Hypothalamus (tissue), 51 donors: ENCODE results near the gene ARTN.

Experiments
- DNase-seq, 51 donors: peaks; one replicate each; lab custom pipeline; 2025; lab: John Stamatoyannopoulos, UW

The ARTN gene

GRCh38 chr1:43981135-43981491 is 47.5 kb downstream of the ARTN start:
- no peak for DNase-seq

- no peak for DNase-seq
Measured at GRCh38 chr1:43981636-43982035, 48.0 kb downstream of the ARTN start.

- DNase-seq: no peak
Measured at GRCh38 chr1:43982241-43982640, 48.6 kb downstream of the ARTN start.

- peak in 1 of 51 donors; percentile 39 for DNase-seq
Measured at GRCh38 chr1:43982808-43983207, 49.2 kb downstream of the ARTN start.

GRCh38 chr1:43983253-43983899 is 49.8 kb downstream of the ARTN start:
- peak in 1 of 51 donors; percentile 39 for DNase-seq

- no peak for DNase-seq
Measured at GRCh38 chr1:43984855-43985254, 51.3 kb downstream of the ARTN start.

- DNase-seq: no peak
Measured at GRCh38 chr1:43985984-43986595, 52.5 kb downstream of the ARTN start.

- no peak for DNase-seq
Measured at GRCh38 chr1:43986712-43987111, 53.1 kb downstream of the ARTN start.
